GM20000 (cell line): ENCODE results near the gene BCLAF1.

Experiments
- DNase-seq: peaks from one replicate; pipeline ENCODE4 v3.0.0; 2012; ENCODE audit warnings: low spot score
- TF ChIP-seq, protein P1 (sequence below): IDR thresholded peaks from 2 replicates; pipeline ENCODE4 v1.5.1; 2012; ENCODE audit warnings: mild to moderate bottlenecking, control low read depth; ENCODE audit errors: extremely low read depth, missing control alignments

Gene BCLAF1

DNA sequence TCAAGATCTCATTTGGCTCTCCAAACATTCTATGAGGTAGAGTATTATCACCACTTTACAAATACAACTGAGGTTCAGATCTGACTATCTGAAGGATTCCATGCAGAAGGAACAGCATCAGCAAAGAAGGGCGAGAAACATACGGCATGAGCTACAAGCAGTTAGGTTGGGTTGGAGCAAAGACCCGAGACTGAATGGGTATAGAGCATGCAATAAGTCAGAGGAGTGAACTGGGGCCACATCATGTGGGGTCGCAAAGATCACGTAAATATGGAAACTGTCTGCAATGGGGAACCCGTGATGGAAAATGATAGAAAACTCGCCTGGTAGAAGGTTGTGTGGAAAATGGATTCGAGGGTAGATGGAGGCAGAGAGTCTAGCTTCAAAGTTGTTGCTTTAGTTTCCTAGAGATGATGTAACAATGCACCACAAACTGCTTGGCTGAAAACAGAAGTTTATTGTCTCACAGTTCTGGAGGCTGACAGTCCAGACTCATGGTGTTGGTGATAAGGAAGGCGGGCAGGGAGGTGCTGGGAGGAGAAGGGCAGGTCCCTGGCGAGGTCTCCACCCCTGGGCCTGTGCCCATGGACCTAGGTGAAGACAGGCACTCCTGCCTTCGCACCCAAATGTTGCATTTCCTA lies 44.3 kb upstream of the BCLAF1 start:
- DNase-seq = no peak
- TF ChIP-seq, protein P1, sequence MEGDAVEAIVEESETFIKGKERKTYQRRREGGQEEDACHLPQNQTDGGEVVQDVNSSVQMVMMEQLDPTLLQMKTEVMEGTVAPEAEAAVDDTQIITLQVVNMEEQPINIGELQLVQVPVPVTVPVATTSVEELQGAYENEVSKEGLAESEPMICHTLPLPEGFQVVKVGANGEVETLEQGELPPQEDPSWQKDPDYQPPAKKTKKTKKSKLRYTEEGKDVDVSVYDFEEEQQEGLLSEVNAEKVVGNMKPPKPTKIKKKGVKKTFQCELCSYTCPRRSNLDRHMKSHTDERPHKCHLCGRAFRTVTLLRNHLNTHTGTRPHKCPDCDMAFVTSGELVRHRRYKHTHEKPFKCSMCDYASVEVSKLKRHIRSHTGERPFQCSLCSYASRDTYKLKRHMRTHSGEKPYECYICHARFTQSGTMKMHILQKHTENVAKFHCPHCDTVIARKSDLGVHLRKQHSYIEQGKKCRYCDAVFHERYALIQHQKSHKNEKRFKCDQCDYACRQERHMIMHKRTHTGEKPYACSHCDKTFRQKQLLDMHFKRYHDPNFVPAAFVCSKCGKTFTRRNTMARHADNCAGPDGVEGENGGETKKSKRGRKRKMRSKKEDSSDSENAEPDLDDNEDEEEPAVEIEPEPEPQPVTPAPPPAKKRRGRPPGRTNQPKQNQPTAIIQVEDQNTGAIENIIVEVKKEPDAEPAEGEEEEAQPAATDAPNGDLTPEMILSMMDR = no peak

DNA sequence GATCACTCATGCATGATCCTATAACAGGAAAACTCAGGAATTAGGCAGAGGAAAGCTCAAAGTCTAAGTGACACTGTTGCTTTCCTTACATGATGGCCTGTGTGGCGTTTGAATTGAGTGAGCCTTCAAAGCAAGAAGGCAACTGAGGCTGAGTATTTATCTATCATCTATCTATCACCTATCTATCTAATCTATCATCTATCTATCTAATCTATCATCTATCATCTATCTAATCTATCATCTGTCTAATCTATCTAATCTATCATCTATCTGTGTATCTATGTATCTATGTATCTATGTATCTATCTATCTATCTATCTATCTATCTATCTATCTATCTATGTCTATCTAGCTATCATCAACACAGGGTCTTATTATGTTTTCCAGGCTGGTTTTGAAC lies 41.8 kb upstream of the BCLAF1 start:
- TF ChIP-seq, protein P1 = no peak
- no peak for DNase-seq

DNA sequence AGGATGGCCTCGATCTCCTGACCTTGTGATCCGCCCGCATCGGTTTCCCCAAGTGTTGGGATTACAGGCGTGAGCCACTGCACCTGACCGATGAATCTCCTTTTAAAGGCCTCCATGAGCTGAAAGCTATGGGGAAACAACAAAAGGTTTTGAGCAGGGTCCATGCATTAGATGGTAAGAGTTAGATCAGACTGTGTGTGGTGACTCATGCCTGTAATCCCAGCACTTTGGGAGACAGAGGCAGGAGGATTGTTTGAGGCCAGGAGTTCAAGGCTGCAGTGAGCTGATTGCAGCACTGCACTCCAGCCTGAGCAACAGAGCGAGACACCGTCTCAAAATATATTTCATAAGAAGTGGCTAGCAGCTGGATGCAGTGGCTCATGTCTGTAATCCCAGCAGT lies 41.0 kb upstream of the BCLAF1 start:
- TF ChIP-seq, protein P1 = no peak
- no peak for DNase-seq

DNA sequence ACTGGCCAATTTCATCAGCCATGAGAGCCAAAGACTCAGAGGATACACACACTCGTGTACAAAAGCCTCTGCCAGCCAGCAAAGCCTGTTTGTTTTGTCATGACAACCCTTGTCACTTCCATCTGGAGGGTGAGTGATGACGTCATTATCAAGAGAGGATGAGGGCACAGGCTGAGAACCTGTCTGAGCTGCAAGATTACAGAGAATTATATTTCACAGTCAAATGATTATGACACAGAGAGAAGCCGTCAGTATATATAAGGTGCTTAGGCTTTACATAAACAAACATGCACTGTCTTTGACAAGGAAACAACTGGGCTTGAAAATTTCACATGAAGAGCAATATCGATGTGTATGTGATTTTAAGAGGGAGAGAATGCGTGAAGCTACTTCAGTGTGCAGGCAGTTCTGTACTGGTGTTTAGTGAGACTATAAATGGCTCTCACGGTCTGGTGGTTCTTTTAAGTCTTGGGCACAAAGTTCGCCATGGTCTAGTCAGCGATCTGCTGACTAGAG lies 36.5 kb upstream of the BCLAF1 start:
- TF ChIP-seq, protein P1 = no peak
- no peak for DNase-seq

DNA sequence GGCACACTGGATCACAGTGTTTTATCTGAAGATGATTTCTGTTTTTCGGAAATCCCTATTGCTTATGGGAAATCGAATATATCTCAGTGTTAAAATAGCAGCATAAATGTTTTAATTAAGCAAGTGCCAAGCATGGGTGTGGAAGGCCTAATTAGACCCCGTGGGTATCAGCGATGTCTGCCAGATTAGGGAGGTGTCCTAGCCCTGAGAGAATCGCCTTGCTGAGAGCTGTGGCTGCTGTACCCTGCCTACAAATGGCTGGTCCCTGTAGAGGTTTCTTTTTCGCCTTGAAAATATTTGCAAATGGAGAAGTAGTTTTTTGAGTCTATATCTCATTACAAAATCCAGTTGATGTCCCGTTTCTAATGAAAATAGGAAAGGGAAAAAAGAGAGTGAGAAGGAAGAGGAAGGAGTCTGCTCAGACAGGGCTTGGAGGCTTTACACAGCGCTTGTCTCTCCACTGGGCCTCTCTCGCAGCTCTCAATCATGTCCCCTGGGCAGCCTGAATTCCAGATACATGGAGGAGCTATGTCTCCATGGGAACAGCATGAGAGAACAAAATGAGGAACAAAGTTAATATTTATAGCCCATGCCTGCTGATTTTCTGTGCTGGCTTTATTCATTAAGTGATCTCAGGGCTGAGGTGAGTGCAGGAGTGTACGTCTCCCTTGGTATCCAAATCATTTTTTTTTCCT lies 35.2 kb upstream of the BCLAF1 start:
- DNase-seq = no peak
- TF ChIP-seq, protein P1 = no peak

DNA sequence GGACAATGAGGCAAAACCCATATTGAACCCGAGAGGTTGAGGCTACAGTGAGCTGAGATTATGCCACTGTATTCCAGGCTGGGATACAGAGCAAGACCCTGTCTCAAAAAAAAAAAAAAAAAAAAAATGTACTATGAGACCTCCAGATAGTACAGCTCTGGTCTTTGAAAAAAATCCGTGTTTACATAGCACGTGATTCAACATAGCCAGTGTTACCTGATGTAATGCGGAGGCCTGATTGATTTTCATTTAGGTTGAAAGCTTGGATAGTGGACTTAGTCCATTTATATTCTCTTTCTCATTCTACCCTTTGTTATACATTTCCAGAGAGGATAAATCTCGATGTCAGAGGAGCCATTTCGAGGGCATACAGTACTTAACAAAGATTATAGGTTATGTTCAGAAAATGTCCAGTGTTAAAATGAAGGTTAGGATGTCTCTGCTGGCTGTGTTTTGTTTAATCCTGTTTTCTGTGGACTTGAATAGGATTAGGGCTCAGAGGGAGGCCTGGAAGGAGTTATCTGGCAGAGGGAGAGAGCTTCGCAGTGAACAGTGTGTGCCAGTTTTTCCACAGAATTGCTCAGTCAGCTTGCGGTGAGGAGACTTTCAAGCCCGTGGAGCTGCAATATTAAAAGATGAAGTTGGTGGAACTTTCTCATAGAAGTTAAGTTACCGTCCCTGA lies 33.9 kb upstream of the BCLAF1 start:
- no peak for DNase-seq
- TF ChIP-seq, protein P1 = no peak

DNA sequence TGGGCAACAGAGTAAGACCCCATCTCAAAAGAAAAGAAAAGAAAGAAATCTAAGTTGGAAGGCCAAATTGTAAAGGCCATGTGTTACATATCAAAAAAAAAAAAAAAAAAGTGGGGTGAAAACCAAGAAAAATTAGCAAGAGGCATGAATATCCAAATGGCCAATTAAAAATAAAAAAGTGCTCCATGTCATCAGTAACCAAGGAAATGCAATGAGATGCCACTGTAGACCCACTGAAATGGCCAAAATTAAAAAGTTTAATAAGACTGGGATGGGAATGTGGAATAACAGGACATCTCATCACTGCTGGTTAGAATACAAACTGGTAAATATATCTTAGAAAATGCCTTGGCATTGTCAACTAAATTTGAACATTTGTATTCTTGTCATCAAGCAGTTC lies 30.1 kb upstream of the BCLAF1 start:
- no peak for DNase-seq
- TF ChIP-seq, protein P1 = no peak
